Stimulated activated CD4-positive, alpha-beta T cell treated with anti-CD3 and anti-CD28 coated beads, Interleukin-12 subunit alpha, Interleukin-12 subunit beta, amount 100 ng/mL, for 48 hours (primary cell): ENCODE data around the gene TAF3.
"Not testable (repeated sequence)": the region's sequence is repeated elsewhere in the genome, so short reads cannot be mapped to it uniquely, and the experiment has no call there.

Source experiments
- DNase-seq, 3 donors: peaks; one replicate each; pipeline ENCODE4 v3.0.0-alpha.2; 2020; ENCODE audit warnings: low read depth in 2 of 3, low spot score in 1 of 3

TAF3 gene

GRCh38 chr10:7818295-7819120 is at the start of gene TAF3:
Gene TAF3, plus strand, starts transcription at chr10:7818505. Its CDS starts 205 bp downstream, at chr10:7818710.
- peak; percentile 85 to 90 (median 88) for DNase-seq

- DNase-seq, result no peak
Measured at GRCh38 chr10:7773845-7774801, 44.2 kb upstream of the TAF3 start.

- DNase-seq, result no peak
Measured at GRCh38 chr10:7776777-7777176, 41.5 kb upstream of the TAF3 start.

GRCh38 chr10:7782194-7782593 is 36.1 kb upstream of the TAF3 start:
- not testable (repeated sequence) for DNase-seq

- no peak for DNase-seq
Measured at GRCh38 chr10:7786430-7786829, 31.9 kb upstream of the TAF3 start.

- DNase-seq, result no peak
Measured at GRCh38 chr10:7787150-7787856, 31.0 kb upstream of the TAF3 start.

- peak; percentile 95 to 97 (median 96) for DNase-seq
Measured at GRCh38 chr10:7787857-7788638, 30.3 kb upstream of the TAF3 start, which contains the start of the genes ATP5F1C and KIN. Gene ATP5F1C, plus strand, starts transcription at chr10:7788177. Its CDS starts 31 bp downstream, at chr10:7788208. Gene KIN, minus strand, starts transcription at chr10:7787993. Its CDS starts 60 bp downstream, at chr10:7787933.

GRCh38 chr10:7788639-7789286 is 29.5 kb upstream of the TAF3 start:
- DNase-seq, result no peak

- DNase-seq, result no peak
Measured at GRCh38 chr10:7789390-7789789, 28.9 kb upstream of the TAF3 start.

- DNase-seq, result no peak
Measured at GRCh38 chr10:7792541-7792940, 25.8 kb upstream of the TAF3 start.

GRCh38 chr10:7794251-7795026 is 23.9 kb upstream of the TAF3 start:
- no peak for DNase-seq

GRCh38 chr10:7795605-7796004 is 22.7 kb upstream of the TAF3 start:
- DNase-seq, result no peak

GRCh38 chr10:7797582-7797981 is 20.7 kb upstream of the TAF3 start:
- DNase-seq, result no peak

GRCh38 chr10:7802606-7803005 is 15.7 kb upstream of the TAF3 start:
- DNase-seq, result no peak

- DNase-seq, result no peak
Measured at GRCh38 chr10:7804216-7804615, 14.1 kb upstream of the TAF3 start.

GRCh38 chr10:7804741-7805140 is 13.6 kb upstream of the TAF3 start:
- DNase-seq, result no peak

- DNase-seq, result no peak
Measured at GRCh38 chr10:7808686-7809267, 9.5 kb upstream of the TAF3 start.

- no peak for DNase-seq
Measured at GRCh38 chr10:7810443-7810842, 7.9 kb upstream of the TAF3 start.

- DNase-seq, result no peak
Measured at GRCh38 chr10:7811000-7811399, 7.3 kb upstream of the TAF3 start.
